Measurements from ENCODE around the gene USB1.
"Not testable (repeated sequence)": the region's sequence is repeated elsewhere in the genome, so short reads cannot be mapped to it uniquely, and the experiment has no call there.

USB1 gene

DNA sequence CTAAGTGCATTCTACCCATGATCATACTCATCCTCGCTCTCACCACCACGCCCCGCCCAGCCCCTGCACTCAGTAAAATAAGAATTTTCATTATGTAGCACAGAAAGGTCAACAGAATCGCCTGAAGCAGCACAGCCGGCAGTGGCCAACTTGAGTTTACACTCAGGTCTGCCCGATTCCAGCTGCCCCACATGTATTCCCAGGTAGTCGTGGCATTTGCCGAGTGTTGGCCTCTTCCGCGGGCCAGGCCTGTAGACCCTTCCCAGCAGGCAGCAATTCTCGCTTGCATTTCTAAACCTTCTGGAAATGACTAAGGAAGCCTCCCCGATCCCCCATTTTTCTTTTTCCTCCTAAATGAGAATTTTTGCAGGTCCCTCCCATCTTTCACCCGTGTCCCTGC is 30.9 kb upstream of the USB1 start:
- no peak for DNase-seq (ENCODE audit: low spot score)

DNA sequence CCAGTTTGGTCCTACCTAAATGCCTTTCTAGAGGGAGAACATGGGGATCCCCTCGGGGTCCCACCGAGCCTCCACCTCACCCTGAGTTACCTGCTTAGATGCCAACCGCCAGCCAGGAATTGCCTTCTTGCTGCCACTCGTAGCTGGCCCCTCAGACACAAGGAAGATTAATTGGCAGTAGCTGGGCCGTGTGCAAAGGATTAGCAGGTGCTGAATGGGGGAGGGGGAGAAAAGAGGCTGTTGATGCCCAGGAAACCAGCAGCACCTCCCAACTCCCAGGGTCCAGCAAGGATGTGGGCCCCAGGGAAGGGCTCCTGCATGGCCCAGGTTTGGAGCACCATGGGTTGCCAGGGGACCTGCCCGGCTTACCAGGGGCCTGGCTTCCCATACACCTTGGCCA is 30.2 kb upstream of the USB1 start, which contains the start of gene CNGB1:
Gene CNGB1 (minus strand): TSS at position 159 of the 400 bp plus-strand sequence. CDS start 3,842 bp downstream, outside the sequence.
- DNase-seq (ENCODE audit: low spot score): no peak

DNA sequence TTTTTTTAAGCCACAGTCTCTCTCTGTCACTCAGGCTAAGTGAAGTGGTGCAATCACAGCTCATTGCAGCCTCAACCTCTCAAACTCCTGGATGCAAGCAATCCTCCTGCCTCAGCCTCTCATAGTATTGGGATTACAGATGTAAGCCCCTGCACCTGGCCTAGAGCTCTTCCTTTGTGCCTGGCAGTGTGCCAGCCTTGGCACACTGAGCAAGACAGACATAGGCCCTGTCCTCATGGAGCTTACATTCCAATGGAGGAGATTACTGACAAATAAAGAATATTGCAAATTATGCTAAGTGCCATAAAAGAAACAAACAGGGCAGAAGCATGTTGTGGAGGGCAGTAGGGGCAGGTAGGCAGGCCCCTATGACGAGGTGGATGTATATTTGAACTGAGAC is 29.4 kb upstream of the USB1 start:
- no peak for DNase-seq (ENCODE audit: low spot score)

DNA sequence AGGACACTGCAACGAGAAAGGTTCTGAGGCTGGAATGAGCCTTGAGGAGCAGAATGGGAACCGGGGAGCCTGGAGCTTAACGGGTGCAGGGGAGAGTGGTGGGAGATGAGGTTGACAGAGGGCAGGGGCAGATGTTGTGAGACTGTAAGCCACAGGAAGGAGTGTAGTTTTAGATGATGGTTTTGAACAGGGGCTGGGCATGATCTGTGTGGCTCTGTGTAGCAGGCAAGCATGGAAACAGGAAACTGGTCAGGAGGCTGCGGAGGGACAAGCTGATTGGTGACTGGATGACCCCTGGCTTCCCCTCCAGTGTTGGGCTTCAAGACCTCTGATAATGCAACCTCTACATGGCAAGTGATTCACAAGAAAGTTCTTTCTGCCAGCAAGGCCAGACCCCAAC is 28.9 kb upstream of the USB1 start:
- DNase-seq (ENCODE audit: low spot score): no peak

DNA sequence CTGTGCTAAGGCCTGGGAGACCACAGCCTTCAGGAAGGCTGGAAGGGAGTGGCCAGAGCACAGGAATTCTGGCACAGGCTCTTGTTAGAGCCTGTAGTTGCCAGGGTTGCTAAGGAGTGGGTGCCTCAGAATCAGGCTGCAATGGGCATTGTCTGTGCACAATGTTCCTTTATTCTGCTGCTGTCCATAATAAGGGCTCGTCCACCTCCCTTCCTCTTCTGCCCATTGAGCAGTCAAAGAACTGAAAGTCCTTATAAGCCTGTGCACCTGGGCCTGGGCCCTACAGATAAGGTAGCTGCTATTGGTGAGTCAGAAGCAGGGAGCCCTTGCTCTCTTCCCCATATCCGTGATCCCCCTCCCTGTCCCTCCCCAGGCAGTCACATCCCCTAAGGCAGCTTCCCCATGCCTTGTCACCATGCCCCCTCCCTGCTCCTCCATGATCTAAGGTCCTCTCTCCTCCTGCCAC is 24.8 kb upstream of the USB1 start:
- peak; percentile 48 for DNase-seq (ENCODE audit: low spot score)

DNA sequence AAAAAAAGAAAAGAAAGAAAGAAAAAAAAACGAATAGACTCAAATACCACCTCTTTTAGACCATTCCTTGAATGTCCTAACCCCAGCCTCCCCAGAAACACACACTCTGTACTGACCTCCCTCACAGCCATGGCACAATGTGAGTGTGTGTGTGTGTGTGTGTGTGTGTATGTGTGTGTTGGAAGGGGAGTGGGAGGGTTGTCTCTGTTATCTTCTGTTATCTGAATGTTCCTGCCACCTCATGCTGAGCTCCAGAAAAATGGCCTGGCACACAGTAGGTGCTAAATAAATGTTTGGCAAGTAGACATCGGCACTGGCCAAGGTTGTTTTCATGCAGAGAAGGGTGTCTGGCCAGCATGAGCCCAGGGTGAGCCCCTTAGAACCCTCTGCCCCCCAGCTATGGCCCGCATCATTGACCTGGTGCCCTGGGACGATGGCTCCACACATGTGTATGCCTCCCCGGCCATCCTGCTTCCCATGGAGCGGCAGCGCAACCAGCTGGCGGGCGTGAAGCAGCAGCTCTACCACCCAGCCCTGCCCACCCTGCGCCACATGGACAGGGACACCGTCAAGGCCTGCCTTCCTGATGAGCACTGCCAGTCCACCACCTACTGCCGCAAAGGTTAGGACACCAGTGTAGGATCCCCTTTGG is 23.7 kb upstream of the USB1 start:
- no peak for DNase-seq (ENCODE audit: low spot score)

DNA sequence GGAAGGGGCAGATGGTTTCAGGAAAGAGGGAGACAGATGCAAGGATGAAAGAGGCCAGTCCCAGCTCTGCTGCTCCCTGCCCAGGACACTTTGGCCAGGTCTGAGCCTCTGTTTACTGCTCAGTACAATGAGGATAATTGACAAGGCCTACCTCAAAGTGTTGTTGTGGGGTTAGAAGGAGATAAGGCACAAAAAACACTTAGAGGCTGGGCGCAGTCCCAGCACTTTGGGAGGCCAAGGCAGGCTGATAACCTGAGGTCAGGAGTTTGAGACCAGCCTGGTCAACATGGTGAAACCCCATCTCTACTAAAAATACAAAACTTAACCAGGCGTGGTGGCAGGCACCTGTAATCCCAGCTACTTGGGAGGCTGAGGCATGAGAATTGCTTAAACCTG is 23.1 kb upstream of the USB1 start:
- not testable (repeated sequence) for DNase-seq (ENCODE audit: low spot score)

DNA sequence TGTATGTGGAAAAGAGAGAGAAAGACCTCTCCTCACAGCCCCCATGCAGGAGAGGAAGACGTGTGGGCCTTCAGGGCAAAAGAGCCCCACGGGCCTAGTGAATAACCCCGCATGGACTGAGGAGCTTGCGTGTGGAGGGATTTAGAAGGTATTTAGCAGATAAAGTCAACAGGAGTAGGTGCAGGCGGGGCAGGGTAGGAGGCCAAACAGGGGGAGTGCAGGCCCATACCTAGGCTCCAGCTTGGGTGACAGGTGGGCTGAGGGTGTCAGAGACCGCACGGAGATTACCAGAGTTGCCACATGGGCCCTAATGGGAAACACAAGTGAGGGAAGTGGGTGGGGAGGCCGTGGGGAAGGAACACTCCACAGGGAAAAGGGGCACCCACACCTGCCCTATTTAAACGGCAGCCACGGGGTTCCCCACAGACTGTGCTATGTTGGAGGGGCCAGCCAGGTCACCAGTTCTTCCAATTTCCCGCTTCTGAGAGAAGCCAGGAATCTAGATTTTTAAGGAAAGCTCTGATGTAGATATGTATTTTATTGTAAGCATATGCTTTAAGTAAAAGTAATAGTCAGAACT is 22.1 kb upstream of the USB1 start:
- no peak for DNase-seq (ENCODE audit: low spot score)

DNA sequence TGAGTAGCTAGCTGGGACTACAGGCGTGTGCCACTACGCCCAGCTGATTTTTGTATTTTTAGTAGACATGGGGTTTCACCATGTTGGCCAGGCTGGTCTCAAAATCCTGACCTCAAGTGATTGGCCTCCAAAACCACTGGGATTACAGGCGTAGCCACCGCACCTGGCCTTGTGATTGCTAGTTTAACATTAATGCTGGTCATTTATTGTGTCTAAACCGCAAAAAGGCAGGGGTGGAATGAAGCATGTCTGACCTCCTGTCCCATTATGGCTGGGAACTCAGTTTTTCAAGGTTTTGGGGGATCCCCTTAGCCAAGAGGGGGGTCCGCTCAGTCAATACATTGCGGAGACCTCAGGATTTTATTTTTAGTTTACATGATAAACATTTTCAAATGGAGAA is 19.6 kb upstream of the USB1 start:
- no peak for DNase-seq (ENCODE audit: low spot score)

DNA sequence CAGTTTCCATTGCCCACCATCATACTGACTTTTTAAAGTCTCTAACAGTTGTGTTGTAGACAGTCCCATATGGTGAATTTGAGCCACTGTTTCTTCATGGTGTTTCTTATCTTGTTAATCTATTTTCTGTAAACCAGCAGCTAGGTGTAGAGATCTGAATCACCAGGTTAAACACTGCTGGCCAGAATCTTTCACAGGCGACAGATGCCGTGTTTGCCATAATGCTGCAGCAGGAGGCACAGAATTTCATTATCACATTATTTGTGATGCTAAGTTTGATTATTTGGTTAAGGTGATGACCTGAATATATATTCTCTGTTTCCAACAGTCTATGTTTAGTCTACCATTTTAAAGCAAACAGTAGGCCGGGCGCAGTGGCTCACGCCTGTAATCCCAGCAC is 18.8 kb upstream of the USB1 start:
- DNase-seq (ENCODE audit: low spot score): no peak

DNA sequence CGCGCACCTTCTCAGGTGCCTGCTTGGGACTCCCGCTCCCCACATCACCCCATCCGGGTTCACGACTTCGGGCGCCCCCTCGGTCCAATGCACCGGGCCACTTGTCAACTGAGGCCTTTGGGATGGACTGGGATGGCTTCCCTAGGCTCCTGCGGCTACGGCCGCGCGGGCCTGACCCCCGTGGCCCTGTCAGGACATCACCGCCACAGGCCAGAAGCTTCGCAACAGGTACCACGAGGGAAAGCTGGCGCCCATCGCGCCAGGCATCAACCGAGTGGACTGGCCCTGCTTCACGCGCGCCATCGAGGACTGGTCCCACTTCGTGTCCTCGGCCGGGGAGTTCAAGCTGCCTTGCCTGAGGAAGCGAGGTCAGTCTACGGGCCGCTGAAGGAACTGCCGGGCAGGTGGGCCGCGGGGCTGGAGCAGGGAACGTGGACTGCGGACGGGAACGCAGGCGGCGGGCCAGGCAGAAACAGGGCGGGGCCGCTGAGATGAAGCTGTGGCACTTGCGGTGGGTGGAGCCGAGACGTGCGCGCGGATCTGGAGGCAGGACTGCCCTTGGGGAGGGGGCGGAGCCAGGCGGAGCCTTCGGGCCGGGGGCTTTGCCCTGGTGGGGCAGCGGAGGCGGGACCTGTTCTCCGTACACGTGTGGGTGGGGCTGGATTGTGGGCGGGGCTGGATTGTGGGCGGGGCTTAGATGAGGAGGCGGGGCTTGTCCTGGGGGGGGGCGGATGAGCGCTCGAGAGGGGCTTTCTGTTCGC is 16.6 kb upstream of the USB1 start:
- DNase-seq (ENCODE audit: low spot score): peak; percentile 48

DNA sequence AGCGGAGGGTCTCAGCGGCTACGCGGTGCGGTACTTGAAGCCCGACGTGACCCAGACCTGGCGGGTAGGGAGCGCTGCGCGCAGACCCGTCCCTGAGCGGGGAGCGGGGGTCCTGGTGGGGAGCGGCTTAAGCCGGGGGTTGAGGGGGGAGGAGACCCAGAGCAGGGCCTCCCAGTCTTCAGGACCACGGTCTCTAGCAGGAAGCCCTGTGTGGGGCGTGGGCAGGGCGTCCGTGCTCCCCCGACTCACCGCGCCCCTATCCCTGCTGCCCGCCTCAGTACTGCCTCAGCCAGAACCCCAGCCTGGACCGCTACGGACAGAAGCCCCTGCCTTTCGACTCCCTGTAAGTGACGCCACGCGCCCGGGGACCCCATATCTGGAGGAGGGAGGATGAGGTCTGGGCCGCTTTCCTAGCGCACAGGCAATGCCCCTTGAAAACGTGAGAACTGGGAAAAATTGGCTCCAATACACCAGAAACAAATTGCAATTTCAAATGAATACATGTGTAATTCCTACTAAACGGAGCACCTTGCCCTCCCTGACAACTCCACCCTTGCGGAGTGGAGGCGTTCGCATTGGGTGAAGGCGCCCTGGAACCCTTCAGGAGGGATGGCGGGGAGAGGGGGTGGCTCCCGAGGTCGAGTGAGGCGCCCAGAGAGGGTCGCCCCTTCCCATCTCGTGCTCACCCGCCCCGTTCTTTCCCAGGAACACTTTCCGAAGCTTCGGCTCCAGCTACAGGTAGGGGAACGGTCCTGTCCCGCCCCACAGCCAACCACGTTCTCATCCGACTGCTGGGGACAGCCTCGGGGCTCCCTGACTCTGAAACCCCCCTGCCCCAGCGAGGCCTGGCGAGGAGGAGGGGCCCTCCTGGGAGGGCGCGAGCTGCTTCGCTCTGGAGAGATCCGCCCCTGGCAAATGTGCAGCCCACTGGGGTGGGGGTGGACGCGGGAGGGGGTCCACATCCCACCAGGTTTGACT is 15.7 kb upstream of the USB1 start:
- DNase-seq (ENCODE audit: low spot score): no peak

DNA sequence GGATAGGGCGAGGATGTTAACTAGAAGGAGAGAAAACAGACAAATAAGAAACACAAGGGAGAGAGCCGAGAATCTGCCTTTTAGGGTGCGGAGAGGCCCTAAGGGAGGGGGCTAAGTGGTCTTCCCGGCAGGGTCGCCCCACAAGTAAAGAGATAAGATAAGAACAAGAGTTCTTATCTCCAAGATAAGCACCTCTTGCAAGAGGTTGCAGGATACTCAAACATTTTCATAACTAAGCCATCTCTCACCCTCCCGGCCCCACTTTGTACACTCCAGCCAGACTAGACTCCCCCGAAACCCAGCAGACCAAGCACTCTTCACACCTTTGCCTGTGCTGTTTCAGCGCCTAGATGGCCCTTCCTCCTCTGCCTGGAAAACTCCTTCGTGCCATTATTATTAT is 15.0 kb upstream of the USB1 start:
- DNase-seq (ENCODE audit: low spot score): no peak

DNA sequence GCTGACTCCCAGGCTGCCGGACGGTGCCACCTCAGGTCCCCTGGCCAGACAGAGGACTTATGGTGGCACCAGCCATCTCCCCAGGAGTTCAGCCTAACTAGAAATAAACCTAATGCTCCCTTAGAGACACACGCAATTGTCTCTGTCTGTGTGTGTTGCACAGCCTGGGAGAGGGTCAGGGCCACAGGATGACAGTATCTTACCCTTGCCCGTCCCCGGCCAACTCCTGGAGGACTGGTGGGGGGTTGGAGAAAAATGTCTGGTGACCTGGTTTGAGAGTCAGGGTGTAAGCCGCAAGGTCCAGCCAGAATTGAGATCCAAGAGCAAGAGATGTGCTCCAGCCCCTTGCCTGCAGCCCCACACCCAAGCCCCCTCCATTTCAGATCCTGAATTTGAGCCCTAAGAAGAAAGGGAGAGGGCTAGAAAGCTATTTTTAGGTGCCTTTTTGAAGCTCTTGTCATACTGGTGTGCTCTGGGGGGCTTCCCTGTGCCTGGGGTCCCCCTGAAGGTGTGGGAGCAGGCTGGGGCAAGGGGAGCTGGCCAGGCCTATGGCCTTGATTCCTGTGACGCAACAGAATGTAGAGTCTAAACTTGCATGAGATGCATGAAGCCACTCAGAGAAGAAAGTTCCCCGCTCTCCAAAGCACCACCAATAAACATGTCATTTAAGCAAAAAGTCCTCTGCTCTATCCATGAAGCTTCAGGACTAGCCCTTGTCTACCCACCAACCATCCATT is 13.6 kb upstream of the USB1 start:
- DNase-seq (ENCODE audit: low spot score): no peak

DNA sequence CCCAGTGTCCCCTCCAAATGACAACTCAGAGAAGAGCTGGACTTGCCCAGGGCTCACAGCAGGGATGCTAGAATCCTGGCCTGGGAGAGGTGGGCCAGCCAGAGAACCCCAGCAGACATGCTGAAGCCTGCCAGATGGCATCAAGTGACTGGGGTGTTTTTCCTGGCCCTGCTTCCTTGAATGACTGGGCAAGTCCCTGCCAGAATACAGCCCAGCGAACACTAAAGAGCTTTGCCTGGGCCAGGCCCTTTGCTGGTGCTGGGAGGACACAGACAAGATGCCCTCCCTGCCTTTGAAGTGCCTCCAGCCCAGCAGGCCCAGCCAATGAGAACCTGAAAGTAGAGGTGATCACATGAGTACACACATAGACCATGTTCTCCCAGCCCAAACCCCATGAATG is 12.3 kb upstream of the USB1 start:
- no peak for DNase-seq (ENCODE audit: low spot score)

DNA sequence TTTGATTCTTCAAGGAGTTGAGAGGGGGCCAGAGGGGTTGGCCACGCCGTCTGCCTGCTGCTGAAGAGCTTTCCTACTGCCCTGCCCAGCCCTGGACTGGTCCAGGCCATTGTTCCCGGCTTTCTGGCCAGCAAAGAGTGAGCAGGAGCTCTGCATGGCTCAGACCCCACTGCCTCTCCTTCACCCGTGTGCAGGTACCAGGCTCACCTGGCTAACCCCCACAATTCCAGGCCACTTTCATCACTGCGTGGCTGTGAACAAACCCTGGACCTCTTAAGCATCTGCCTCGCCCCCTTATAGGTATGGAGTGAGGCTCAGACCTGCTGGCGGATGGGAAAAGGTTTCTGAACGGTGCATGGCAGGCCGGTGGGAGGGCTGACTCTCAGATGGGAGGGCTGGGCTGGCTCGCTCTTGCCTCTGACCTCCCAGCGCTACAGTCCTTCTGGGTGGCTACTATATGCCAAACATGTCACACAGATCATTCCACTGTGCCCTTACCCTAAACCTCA is 9.6 kb upstream of the USB1 start:
- DNase-seq (ENCODE audit: low spot score): no peak

DNA sequence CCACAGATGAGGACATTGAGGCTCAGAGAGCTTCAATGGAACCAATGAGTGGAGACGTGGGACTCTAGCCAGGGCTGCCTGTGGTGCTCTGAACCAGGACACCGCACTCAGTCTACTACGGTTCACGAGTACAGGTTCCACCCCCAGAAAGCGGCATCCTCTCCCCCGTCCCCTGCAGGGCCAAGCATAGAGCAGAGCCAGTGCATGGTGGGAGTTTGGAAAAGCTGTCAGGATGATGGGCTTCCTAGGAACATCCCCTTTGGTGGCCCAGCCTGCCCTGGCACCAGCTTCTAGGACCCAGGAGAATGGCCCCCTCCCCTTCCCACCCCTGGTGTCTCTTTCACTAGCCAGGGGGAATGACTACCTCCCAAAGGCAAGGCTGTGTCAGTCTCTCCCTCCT is 9.1 kb upstream of the USB1 start:
- DNase-seq (ENCODE audit: low spot score): no peak

DNA sequence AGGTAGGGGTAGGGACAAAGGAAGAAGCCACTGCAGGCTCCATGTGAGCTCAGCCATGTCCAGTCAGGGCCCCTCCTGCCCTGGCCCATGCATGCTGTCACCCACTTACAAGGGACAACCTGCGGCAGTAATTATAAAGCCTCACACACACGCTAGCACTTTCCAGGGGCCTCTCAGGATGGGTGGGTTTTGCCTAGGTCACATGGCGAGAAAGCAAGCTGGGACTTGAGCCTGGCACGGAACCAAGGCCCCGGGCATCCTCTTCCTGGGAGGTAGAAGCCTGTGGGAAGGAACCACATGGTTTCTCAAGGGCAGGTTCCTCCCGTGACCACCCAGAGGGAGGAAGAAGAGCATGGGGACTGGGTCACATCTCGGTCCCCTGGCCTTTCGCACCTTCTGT is 7.8 kb upstream of the USB1 start:
- DNase-seq (ENCODE audit: low spot score): no peak

DNA sequence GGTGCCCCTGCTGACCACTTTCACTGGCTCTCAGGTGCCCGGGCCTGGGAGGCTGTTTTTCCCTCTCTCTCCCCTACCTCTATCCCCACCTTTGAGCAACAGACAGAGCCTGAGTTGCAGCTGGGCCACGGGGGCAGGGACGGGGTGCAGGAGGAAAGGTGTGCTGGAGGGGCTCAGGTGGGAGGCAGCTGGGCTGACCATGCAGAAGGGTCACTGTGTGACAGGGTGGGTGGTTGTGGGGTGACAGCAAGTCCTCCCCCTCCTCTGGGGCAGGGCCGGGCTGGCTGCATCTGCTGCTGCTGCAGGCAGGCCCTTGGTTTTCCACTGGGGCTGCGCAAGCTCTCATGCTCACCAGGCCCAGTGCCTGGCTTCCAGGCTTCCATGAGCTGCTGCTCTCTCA is 7.3 kb upstream of the USB1 start:
- DNase-seq (ENCODE audit: low spot score): no peak

DNA sequence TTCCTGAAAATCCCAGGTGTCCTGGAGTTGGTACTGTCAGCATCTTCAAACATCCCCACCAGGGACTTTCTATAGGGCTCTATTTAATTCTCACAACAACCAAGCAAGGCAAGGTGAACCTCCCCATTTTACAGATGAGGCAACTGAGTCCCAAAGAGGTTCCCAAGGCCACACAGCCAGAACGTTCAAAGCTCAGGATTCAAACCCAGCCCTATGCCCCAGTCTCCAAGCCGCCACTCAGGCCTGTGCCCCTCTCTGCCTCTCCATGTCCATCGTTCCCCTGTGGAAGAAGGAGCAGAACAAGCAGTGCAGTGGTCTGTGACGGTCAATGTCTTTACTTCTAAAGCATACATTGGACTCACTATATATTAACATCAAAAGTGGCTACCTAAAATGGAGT is 6.8 kb upstream of the USB1 start:
- DNase-seq (ENCODE audit: low spot score): no peak

DNA sequence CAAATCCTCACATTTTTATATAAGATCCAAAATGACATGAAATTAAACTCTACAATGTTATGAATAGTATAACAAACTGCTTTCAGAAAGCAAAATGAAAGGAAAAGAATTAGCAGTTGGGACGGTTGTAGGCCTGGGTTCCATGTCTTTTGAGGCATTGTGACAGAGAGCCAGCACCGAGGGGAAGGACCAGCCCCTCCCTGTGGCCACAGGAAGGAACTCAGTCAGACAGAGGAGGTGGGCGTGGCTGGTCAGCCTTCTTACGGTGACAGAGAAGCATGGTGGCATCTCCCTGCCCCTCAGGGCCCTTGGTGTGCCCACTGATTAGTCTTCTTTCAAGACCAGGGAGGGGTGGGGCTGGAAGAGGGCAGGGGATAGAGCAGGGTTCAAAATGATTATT is 6.4 kb upstream of the USB1 start:
- DNase-seq (ENCODE audit: low spot score): peak; percentile 57
